BE2C (cell line): ENCODE results near the gene NOS1AP.
A peak's percentile ranks its signal among the peaks of the same experiment; 100 is the strongest.

Experiments used
- DNase-seq: peaks from one replicate; pipeline ENCODE4 v3.0.0-alpha.2; 2020
- H3K27me3 ChIP-seq: fragments of 250-450 bp; sonication (Bioruptor Pico); 2 replicates; pipeline ENCODE4 v1.5.1; 2020; ENCODE audit warnings: mild to moderate bottlenecking
- H3K36me3 ChIP-seq: fragments of 250-450 bp; sonication (Bioruptor Pico); 2 replicates; pipeline ENCODE4 v1.5.1; 2020; ENCODE audit warnings: mild to moderate bottlenecking
- H3K4me1 ChIP-seq: fragments of 250-450 bp; sonication (Bioruptor Pico); 2 replicates; pipeline ENCODE4 v1.5.1; 2020
- H3K4me3 ChIP-seq: 2 replicates; pipeline ENCODE4 v1.5.1; 2011; ENCODE audit warnings: low read depth, low read length
- H3K9me3 ChIP-seq: fragments of 250-450 bp; sonication (Bioruptor Pico); 2 replicates; pipeline ENCODE4 v1.5.1; 2020
- TF ChIP-seq, protein P1 (sequence below): IDR thresholded peaks from 2 replicates; pipeline ENCODE4 v1.5.1; 2012; ENCODE audit warnings: mild to moderate bottlenecking, low read depth, low read length

The NOS1AP gene

DNA sequence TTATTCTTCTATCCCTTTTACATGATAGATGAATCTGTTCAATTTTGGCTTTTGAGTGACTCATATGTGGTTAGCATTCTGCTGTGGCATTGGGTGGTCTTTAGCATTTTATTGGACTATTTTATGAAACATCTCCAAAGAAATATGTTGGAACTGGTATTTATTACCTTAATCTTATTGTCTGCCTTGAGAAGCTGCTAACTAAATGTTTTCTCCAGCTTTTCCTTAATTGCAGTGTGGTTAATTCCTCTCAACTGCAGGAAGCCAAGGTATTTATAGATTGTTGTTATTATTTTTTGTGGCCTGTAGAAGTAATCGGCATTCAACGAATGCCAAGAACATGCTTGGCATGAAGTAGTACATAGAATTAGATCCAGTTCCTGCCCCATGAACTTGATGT lies 64.1 kb downstream of the NOS1AP start:
- no peaks in the 10 kb centered on the region for H3K36me3 ChIP-seq
- TF ChIP-seq, protein P1, sequence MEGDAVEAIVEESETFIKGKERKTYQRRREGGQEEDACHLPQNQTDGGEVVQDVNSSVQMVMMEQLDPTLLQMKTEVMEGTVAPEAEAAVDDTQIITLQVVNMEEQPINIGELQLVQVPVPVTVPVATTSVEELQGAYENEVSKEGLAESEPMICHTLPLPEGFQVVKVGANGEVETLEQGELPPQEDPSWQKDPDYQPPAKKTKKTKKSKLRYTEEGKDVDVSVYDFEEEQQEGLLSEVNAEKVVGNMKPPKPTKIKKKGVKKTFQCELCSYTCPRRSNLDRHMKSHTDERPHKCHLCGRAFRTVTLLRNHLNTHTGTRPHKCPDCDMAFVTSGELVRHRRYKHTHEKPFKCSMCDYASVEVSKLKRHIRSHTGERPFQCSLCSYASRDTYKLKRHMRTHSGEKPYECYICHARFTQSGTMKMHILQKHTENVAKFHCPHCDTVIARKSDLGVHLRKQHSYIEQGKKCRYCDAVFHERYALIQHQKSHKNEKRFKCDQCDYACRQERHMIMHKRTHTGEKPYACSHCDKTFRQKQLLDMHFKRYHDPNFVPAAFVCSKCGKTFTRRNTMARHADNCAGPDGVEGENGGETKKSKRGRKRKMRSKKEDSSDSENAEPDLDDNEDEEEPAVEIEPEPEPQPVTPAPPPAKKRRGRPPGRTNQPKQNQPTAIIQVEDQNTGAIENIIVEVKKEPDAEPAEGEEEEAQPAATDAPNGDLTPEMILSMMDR, result no peak
- H3K4me3 ChIP-seq, result no peak overlapping the region
- peaks cover 36% of the 10 kb centered on the region for H3K4me1 ChIP-seq
- DNase-seq, result no peak
- no peaks in the 10 kb centered on the region for H3K9me3 ChIP-seq
- H3K27me3 ChIP-seq, result no peaks in the 10 kb centered on the region

DNA sequence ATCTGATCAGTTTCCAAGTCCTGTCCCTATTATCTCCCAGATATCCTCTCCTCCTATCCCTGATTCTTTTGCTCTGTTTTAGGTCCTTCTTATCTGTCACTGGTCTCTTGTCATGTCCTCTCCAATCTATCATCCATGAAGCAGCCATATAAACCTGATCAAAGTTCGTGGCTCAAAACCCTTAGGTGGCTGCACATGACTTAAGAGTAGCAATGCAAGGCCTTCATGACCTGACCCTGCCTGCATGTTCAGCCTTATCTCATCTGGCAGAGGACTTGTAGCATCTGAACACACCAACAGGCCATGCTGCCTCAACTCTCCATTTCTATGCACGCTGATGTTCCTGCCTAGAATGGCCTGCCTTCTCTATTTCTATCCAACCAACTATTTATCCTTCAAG lies 65.2 kb downstream of the NOS1AP start:
- TF ChIP-seq, protein P1, result no peak
- Histone ChIP-seq H3K27me3 (no peaks in the 10 kb centered on the region), H3K9me3 (no peaks in the 10 kb centered on the region), H3K4me1 (peaks cover 34% of the 10 kb centered on the region), H3K36me3 (no peaks in the 10 kb centered on the region), H3K4me3 (no peak overlapping the region)
- DNase-seq, result no peak

DNA sequence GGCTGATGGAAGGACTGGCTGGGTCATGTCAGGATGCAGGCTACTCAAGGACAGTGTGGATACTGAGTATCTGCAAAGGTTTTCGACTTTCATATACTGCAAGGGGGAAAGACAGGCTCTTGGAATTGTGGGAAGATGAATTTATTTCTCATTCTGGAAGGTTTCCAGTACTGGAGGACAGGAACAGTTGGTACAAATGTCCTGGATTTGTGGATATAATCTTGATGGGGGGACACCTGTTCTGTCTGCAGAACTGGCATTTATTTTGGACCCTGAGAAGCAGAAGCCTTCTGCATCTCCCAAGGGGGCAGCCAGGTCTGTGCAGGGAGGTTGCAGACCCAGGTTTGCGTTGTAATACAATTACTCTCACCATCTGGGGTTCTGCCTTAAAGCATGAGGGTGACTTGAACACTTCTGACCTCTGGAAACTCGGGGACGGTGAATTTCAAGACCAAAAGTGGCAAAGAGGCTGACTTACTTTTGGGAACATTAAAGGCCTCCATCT lies 65.8 kb downstream of the NOS1AP start:
- H3K36me3 ChIP-seq, result no peaks in the 10 kb centered on the region
- H3K4me3 ChIP-seq, result no peak overlapping the region
- no peaks in the 10 kb centered on the region for H3K27me3 ChIP-seq
- peaks cover 34% of the 10 kb centered on the region for H3K4me1 ChIP-seq
- DNase-seq, result peak; percentile 68
- no peaks in the 10 kb centered on the region for H3K9me3 ChIP-seq
- TF ChIP-seq, protein P1, result no peak

DNA sequence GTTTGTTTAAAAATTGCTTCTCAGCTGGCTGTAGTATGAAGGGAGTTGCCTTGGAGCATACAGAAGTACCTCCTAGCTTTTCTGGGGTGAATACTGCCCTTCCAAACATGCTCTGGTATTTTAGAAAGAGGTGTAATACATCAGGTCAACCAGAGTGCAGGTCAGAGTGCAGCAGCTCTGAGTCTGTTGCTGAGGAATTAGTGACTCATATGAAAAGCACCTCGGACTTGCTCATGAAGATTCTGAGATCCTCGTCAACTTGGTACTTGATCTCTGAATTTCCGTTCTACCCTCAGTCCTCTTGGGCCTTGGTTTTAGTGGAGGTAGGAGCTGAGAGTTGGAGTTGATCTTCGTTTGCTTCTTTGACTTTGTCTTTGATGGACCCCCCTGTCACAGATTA lies 67.3 kb downstream of the NOS1AP start:
- H3K4me3 ChIP-seq, result no peak overlapping the region
- DNase-seq, result no peak
- no peaks in the 10 kb centered on the region for H3K27me3 ChIP-seq
- H3K36me3 ChIP-seq, result no peaks in the 10 kb centered on the region
- H3K4me1 ChIP-seq, result peaks cover 32% of the 10 kb centered on the region
- TF ChIP-seq, protein P1, result no peak
- no peaks in the 10 kb centered on the region for H3K9me3 ChIP-seq

DNA sequence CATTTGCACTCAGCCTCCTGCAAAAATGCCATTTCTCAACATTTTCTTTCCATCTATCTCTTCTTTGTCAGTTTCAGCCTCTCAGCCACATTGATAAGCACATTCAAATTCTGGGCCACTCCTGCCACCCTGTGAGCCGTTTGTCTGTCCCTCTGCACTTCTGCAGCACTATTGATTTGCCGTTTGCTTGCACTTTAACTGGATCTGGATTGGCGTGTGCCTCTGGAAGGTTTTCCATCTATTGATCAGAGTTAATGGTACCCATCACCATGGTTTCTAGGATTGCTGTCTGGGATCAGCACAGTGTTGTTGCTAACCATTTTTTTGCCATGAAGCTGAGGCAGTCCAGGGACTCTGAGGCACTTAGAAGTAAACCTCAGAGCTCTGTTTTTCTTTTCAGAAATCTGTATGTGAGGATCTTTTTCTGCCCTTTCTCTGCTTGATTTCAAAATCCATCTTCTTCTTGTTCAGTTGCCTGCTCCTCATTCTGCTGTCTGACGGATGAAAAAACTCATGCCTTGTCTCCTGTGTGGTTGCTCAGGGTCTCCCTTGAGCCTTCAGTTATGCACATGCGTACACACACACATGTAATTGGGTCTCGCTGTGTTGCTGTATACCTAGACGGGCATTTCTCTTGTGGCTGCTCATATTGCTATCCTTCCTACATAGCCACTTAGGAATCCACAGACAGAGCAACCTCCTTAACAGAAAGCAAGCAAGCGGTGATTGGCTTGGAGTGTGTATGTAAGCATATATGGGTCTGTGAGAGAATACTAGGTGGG lies 67.9 kb downstream of the NOS1AP start:
- no peaks in the 10 kb centered on the region for H3K9me3 ChIP-seq
- TF ChIP-seq, protein P1, result no peak
- no peak for DNase-seq
- peaks cover 26% of the 10 kb centered on the region for H3K4me1 ChIP-seq
- H3K36me3 ChIP-seq, result no peaks in the 10 kb centered on the region
- H3K4me3 ChIP-seq, result no peak overlapping the region
- H3K27me3 ChIP-seq, result no peaks in the 10 kb centered on the region

DNA sequence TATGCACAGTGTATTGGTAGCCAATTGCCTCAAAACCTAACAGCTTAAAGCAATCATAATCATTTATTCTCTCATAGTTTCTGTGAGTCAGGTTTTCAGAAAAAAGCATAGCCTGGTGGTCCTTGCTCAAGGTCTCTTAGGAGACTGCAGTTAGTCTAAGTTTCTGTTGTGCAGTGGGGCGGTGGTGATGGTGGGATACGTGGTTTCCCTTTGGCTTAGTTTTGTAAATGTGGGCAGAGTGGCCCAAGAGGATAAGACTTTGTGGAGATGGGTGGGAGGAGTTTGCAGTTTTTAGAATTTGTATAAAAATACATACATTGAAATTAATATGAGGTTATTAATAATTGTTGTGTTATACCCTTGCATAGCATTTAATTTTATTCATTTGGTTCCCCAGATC lies 68.6 kb downstream of the NOS1AP start:
- no peak overlapping the region for H3K4me3 ChIP-seq
- TF ChIP-seq, protein P1, result no peak
- DNase-seq, result no peak
- H3K9me3 ChIP-seq, result no peaks in the 10 kb centered on the region
- H3K27me3 ChIP-seq, result no peaks in the 10 kb centered on the region
- peaks cover 23% of the 10 kb centered on the region for H3K4me1 ChIP-seq
- H3K36me3 ChIP-seq, result no peaks in the 10 kb centered on the region
